Trophoblast cell (in vitro differentiated cells and primary cell): ENCODE data around the gene PLXND1.

ENCODE experiments used
- DNase-seq, 2 donors: peaks; one replicate each; pipeline ENCODE4 v3.0.0-alpha.2; 2016
- H2AFZ ChIP-seq: 2 replicates; pipeline ENCODE4 v1.6.1; 2013; ENCODE audit warnings: low read length, moderate library complexity, mild to moderate bottlenecking; ENCODE audit not compliant: insufficient read depth, poor library complexity
- H2AK5ac ChIP-seq: 2 replicates; pipeline ENCODE4 v1.6.1; 2013; ENCODE audit warnings: mild to moderate bottlenecking, low read length
- H2BK120ac ChIP-seq: 2 replicates; pipeline ENCODE4 v1.6.1; 2013; ENCODE audit warnings: low read length, mild to moderate bottlenecking, moderate library complexity; ENCODE audit not compliant: insufficient read depth, poor library complexity
- H2BK12ac ChIP-seq: 2 replicates; pipeline ENCODE4 v1.6.1; 2013; ENCODE audit warnings: mild to moderate bottlenecking, low read length, moderate library complexity
- H2BK5ac ChIP-seq: 2 replicates; pipeline ENCODE4 v1.6.1; 2013; ENCODE audit warnings: low read length, low read depth, moderate library complexity, mild to moderate bottlenecking; ENCODE audit not compliant: poor library complexity
- H3K14ac ChIP-seq: 2 replicates; pipeline ENCODE4 v1.6.1; 2013; ENCODE audit warnings: mild to moderate bottlenecking, low read length
- H3K18ac ChIP-seq: 2 replicates; pipeline ENCODE4 v1.6.1; 2013; ENCODE audit warnings: mild to moderate bottlenecking, low read length
- H3K23ac ChIP-seq: 2 replicates; pipeline ENCODE4 v1.6.1; 2013; ENCODE audit warnings: low read length
- H3K27ac ChIP-seq: 2 replicates; pipeline ENCODE4 v1.5.1; 2013; ENCODE audit warnings: low read depth, mild to moderate bottlenecking, inconsistent platforms, low read length, moderate library complexity
- H3K27me3 ChIP-seq: 2 replicates; pipeline ENCODE4 v1.6.1; 2013; ENCODE audit warnings: inconsistent platforms, mild to moderate bottlenecking, low read length, moderate library complexity; ENCODE audit not compliant: insufficient read depth
- H3K36me3 ChIP-seq, 2 experiments: 1 replicate in 1 of 2; 2 replicates in 1 of 2; pipeline ENCODE4 v1.6.1; 2013; ENCODE audit warnings: low read length in 2 of 2, mild to moderate bottlenecking in 2 of 2, moderate library complexity in 1 of 2; ENCODE audit not compliant: insufficient read depth in 2 of 2, control insufficient read depth in 1 of 2
- H3K4ac ChIP-seq: 2 replicates; pipeline ENCODE4 v1.6.1; 2013; ENCODE audit warnings: low read depth, mild to moderate bottlenecking, low read length, moderate library complexity
- H3K4me1 ChIP-seq, 2 experiments: 1 replicate in 1 of 2; 2 replicates in 1 of 2; pipeline ENCODE4 v1.6.1; 2013; ENCODE audit warnings: low read length in 2 of 2, mild to moderate bottlenecking in 2 of 2, moderate library complexity in 1 of 2; ENCODE audit not compliant: insufficient read depth in 2 of 2, control insufficient read depth in 1 of 2
- H3K4me2 ChIP-seq: 2 replicates; pipeline ENCODE4 v1.6.1; 2013; ENCODE audit warnings: inconsistent platforms, mild to moderate bottlenecking, low read length, moderate library complexity
- H3K4me3 ChIP-seq: 2 replicates; pipeline ENCODE4 v1.5.1; 2013; ENCODE audit warnings: mild to moderate bottlenecking, low read depth, low read length, inconsistent platforms
- H3K79me1 ChIP-seq: one replicate; pipeline ENCODE4 v1.6.1; 2013; ENCODE audit warnings: low read length
- H3K79me2 ChIP-seq: 2 replicates; pipeline ENCODE4 v1.6.1; 2013; ENCODE audit warnings: low read length, mild to moderate bottlenecking; ENCODE audit not compliant: control insufficient read depth, insufficient read depth, poor library complexity
- H3K9ac ChIP-seq: 2 replicates; pipeline ENCODE4 v1.6.1; 2013; ENCODE audit warnings: mild to moderate bottlenecking, low read length
- H3K9me3 ChIP-seq: 2 replicates; pipeline ENCODE4 v1.6.1; 2013; ENCODE audit warnings: low read depth, mild to moderate bottlenecking, control low read depth, inconsistent platforms, low read length; ENCODE audit not compliant: insufficient read depth
- H4K12ac ChIP-seq: 2 replicates; pipeline ENCODE4 v1.6.1; 2013; ENCODE audit warnings: low read depth, mild to moderate bottlenecking, low read length, moderate library complexity
- H4K8ac ChIP-seq: 2 replicates; pipeline ENCODE4 v1.6.1; 2013; ENCODE audit warnings: low read depth, mild to moderate bottlenecking, low read length, moderate library complexity
- H4K91ac ChIP-seq: one replicate; pipeline ENCODE4 v1.6.1; 2013; ENCODE audit warnings: low read depth, mild to moderate bottlenecking, low read length, moderate library complexity
- WGBS: extraction: QIAGEN DNeasy Blood & Tissue Kit; methylation state at CpG from one replicate; pipeline ENCODE4 v1.1.7; 2013; ENCODE audit warnings: missing lambda C conversion rate; ENCODE audit not compliant: insufficient read length, insufficient coverage; ENCODE audit errors: extremely low coverage; 5-methylcytosine and 5-hydroxymethylcytosine counted together

Gene PLXND1

DNA sequence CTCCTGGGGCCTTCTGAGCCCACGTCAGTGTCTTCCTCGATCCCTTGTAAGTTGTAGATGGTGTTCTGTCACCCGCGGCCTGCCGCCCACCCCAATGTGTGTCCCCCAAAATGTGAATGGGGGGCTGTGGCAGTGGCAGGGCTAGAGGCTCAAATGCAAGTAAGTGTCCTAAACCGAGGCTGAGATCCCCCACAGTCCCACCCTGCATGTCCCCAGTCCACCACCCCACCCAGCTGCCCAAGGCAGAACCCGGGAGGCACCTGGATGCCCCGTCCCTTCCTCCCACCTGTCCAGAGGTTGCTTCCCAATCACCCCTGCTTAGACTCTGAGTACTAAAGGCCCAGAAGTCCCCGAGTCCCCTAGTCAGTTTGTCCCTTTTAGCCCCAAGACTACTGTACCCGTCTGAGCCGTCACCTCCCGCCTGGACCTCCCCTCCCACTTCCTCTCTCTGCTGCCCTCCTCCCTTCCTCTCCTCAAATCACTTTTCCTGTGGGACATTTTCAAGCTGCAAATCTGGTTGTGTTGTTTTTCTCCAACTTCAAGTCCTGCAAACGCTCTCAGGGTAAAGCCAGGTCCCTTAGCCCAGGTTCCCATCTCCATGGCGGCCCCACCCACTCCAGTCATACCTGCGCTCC, 11.8 kb upstream of the PLXND1 start:
- no peak for DNase-seq
- H2BK12ac ChIP-seq: peak overlapping the region; percentile 60
- peaks cover 5% of the 10 kb centered on the region for H3K9me3 ChIP-seq
- H3K27ac ChIP-seq: no peak overlapping the region
- peak overlapping the region; percentile 27 for H2BK120ac ChIP-seq
- WGBS: no CpG with 5 or more reads among the region's 15 CpGs
- no peak overlapping the region for H3K4me3 ChIP-seq
- no peak overlapping the region for H3K23ac ChIP-seq
- H3K18ac ChIP-seq: peak overlapping the region; percentile 10
- peak overlapping the region; percentile 40 for H3K14ac ChIP-seq
- no peak overlapping the region for H4K12ac ChIP-seq
- H3K4me2 ChIP-seq: no peak overlapping the region
- H4K91ac ChIP-seq: peak overlapping the region; percentile 54
- H3K27me3 ChIP-seq: no peaks in the 10 kb centered on the region
- peaks cover 20% of the 10 kb centered on the region for H3K79me1 ChIP-seq
- no peak overlapping the region for H3K4ac ChIP-seq
- H2AFZ ChIP-seq: no peak overlapping the region
- no peak overlapping the region for H4K8ac ChIP-seq
- H3K4me1 ChIP-seq: peaks cover 26 to 32% of the 10 kb centered on the region in 2 experiments
- H3K79me2 ChIP-seq: no peaks in the 10 kb centered on the region
- no peak overlapping the region for H2BK5ac ChIP-seq
- H3K36me3 ChIP-seq: no peaks in the 10 kb centered on the region
- peak overlapping the region; percentile 73 for H2AK5ac ChIP-seq
- no peak overlapping the region for H3K9ac ChIP-seq

DNA sequence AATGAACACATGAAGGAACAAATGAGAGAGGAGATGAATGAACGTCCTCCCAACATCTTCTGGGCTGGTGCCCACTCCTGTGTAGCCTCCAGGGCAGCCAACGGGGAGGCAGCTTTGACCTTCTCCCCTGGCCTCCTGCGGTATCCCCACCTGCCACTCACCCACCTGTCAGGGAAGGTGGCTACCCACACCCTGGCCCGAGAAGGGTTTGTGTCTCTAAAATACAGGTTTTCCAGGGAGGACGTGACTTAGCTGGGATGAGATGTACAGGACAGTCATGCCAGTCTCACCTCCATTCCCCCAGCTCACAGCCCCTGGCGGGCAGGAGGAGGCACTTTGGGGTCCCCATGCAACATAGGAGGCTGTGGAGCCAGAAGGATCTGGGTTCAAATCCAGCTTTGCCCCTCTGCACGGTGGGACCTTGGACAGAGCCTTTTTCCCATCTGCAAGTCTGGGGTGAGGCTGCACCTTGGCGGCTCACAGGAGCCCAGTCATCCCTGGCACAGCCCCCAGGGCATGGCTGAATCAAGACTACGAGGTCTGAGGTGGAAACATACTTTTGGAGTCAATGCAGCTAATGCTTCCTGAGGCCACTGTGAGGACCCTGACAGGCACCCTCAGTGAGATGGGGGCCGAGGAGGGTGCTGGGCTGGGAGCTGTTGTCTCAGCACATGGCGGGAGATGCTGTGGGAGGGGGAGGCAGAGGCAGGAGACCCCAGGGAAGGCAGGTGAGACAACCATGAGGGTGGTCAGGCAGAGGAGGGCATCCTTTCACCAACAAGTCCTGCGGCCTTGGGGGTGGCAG, 11.1 kb upstream of the PLXND1 start:
- peak overlapping the region; percentile 54 for H4K91ac ChIP-seq
- no peak overlapping the region for H3K23ac ChIP-seq
- H3K4me1 ChIP-seq: peaks cover 26 to 32% of the 10 kb centered on the region in 2 experiments

DNA sequence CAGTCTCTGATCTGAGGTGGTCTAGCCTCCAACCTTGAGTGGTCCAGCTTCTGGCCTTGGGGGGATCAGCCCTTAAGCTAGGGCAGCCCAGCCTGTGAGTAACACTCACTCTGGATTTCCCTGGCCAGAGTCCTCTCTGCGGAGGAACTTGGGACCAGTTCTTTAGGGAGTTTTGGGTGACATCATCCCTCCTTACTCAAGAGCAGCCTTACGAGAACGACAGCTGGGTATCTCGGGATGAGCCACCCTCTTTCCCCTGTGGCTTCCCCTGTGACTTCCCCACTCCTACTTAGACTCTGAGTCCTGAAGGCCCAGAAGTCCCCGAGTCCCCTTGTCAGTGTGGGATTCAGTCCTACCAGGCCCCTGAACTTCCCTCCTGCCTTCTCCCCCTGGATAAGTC, 10.2 kb upstream of the PLXND1 start:
- no peak overlapping the region for H3K4ac ChIP-seq
- H3K79me1 ChIP-seq: peaks cover 23% of the 10 kb centered on the region
- H3K4me1 ChIP-seq: peaks cover 25 to 30% of the 10 kb centered on the region in 2 experiments
- H4K8ac ChIP-seq: no peak overlapping the region
- peak overlapping the region; percentile 16 for H4K91ac ChIP-seq
- peak overlapping the region; percentile 15 for H2BK12ac ChIP-seq
- no peak overlapping the region for H3K14ac ChIP-seq
- no peak overlapping the region for H3K27ac ChIP-seq
- no peak overlapping the region for H4K12ac ChIP-seq
- H3K79me2 ChIP-seq: peaks cover 3% of the 10 kb centered on the region
- H3K9me3 ChIP-seq: no peaks in the 10 kb centered on the region
- WGBS: no CpG with 5 or more reads among the region's 5 CpGs
- no peak overlapping the region for H2BK120ac ChIP-seq
- no peak overlapping the region for H2BK5ac ChIP-seq
- no peaks in the 10 kb centered on the region for H3K27me3 ChIP-seq
- peak in 1 of 2 donors; percentile 55 for DNase-seq
- no peak overlapping the region for H3K4me3 ChIP-seq
- H3K18ac ChIP-seq: no peak overlapping the region
- no peaks in the 10 kb centered on the region for H3K36me3 ChIP-seq
- no peak overlapping the region for H3K23ac ChIP-seq
- no peak overlapping the region for H3K9ac ChIP-seq
- no peak overlapping the region for H2AK5ac ChIP-seq
- no peak overlapping the region for H2AFZ ChIP-seq
- no peak overlapping the region for H3K4me2 ChIP-seq

More for the DNA sequence above, 11.1 kb upstream of the PLXND1 start:
- Histone ChIP-seq H3K36me3 (no peaks in the 10 kb centered on the region), H3K27me3 (no peaks in the 10 kb centered on the region), H4K12ac (no peak overlapping the region), H2BK5ac (no peak overlapping the region), H4K8ac (no peak overlapping the region), H3K4ac (no peak overlapping the region), H3K27ac (no peak overlapping the region), H3K4me3 (no peak overlapping the region), H2AFZ (no peak overlapping the region), H2AK5ac (peak overlapping the region; percentile 73), H3K79me2 (peaks cover 2% of the 10 kb centered on the region), H2BK120ac (peak overlapping the region; percentile 27), H3K9ac (no peak overlapping the region), H3K18ac (no peak overlapping the region), H3K79me1 (peaks cover 21% of the 10 kb centered on the region), H2BK12ac (peak overlapping the region; percentile 60), H3K4me2 (no peak overlapping the region), H3K9me3 (peaks cover 3% of the 10 kb centered on the region), H3K14ac (peak overlapping the region; percentile 17)
- DNase-seq: no peak
- no CpG with 5 or more reads among the region's 12 CpGs for WGBS

DNA sequence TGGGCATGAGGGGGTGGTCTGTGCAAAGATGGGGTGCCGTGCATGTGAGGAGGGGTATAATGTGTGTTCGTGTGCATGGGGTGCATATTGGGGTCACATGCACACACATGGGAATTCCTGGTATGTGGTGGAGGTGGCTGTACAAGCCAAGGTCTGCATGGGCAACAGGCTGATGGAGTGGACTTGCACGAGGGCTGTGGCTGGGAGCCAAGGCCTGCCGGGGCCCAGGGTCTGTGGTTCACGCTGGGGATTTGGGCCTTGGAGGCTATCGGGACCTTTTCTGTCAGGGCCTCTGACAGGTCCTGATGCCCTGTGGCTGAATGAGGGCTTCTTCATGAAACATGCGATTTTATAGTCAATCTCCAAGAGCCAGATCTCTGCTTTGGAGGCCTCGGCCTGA, 9.8 kb upstream of the PLXND1 start:
- Histone ChIP-seq H4K91ac (peak overlapping the region; percentile 16), H3K4me1 (peaks cover 26 to 30% of the 10 kb centered on the region in 2 experiments), H3K36me3 (no peaks in the 10 kb centered on the region), H3K18ac (no peak overlapping the region), H2BK120ac (no peak overlapping the region), H3K9ac (no peak overlapping the region), H3K4ac (no peak overlapping the region), H3K4me3 (no peak overlapping the region), H4K8ac (no peak overlapping the region), H3K4me2 (no peak overlapping the region), H3K79me1 (peaks cover 23% of the 10 kb centered on the region), H2BK12ac (no peak overlapping the region), H2BK5ac (no peak overlapping the region), H3K27me3 (no peaks in the 10 kb centered on the region), H3K27ac (no peak overlapping the region), H3K23ac (no peak overlapping the region), H3K79me2 (peaks cover 6% of the 10 kb centered on the region), H2AK5ac (no peak overlapping the region), H3K14ac (no peak overlapping the region), H2AFZ (no peak overlapping the region), H4K12ac (no peak overlapping the region), H3K9me3 (no peaks in the 10 kb centered on the region)
- no CpG with 5 or more reads among the region's 8 CpGs for whole genome bisulfite sequencing
- peak in 1 of 2 donors; percentile 6 for DNase-seq
